Right forelimb (tissue), 1 donor: Measurements from ENCODE around the gene PTRH2.

Experiments used
- DNase-seq: peaks from one replicate; pipeline ENCODE4 v3.0.0-alpha.2; 2018

The PTRH2 gene

DNA sequence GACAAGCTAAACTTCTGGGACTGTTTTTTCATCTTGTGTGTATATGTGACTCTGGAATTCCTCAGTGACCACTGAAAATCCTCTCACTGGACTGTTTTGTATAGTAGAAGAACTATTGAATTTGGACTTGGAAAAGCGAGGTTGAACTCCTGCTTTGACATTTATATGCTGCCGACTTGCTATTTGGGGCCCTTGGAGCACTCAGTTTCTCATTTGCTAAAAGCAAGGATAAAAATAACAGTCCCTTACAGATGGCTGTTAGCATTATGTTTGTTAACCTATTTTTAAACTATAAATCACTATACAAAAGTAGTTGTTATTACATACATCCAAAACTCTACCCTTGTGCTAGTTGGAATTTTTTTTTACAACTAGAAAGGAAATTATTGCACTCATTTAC lies 9.2 kb upstream of the PTRH2 start:
- no peak for DNase-seq

DNA sequence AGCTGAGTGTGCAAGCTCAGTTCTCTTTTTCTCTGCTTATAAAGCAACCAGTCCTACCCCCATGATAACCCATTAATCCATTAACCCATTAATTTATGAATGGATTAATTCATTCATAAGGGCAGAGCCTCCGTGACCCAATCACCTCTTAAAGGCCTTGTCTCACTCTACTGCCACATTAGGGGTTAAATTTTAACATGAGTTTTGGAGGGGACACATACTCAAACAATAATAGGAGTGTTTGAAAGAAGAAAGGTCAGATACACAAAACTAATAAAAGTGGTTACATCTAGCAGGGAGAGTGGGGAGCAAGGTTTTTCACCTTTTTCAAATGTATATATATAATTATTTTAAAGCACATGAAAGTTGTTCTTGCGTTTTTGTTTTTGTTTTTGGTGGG lies 7.0 kb upstream of the PTRH2 start:
- no peak for DNase-seq

DNA sequence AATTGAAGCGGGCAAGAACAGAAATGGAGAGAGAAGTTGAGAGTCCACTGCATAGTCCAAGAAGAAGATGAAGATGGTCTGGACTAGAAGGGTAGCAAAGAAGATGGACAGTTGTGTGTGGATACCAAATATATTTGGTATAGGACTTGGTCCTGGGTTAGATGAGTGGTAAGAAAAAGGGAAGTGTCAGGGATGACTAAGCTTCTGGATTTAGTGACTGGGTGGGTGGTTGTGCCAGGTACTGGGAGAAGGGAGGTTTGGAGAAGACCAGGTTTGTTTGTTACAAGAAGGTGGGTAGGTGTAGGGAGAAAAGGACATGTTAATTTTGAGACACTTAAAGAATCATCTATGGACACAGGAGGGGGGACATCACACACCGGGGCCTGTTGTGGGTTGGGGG lies 5.6 kb upstream of the PTRH2 start:
- no peak for DNase-seq

DNA sequence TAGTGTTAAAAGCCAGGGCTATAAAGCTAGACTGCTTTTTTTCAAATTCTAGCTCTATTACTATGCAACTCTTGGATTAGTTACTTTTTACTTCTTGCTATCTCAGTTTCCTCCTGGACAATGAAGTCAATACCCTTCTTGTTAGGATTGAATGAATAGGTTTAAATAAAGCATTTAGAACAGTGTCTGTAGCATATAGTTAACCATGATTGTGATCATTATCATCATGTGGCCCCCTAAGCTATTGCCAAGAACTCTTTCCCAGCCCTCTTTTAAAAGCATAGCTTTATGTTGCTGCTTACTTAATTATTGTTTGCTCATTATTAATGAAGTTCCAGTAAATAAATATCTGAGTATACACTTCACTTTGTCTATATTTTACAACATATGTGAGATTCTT lies 4.7 kb upstream of the PTRH2 start:
- no peak for DNase-seq

DNA sequence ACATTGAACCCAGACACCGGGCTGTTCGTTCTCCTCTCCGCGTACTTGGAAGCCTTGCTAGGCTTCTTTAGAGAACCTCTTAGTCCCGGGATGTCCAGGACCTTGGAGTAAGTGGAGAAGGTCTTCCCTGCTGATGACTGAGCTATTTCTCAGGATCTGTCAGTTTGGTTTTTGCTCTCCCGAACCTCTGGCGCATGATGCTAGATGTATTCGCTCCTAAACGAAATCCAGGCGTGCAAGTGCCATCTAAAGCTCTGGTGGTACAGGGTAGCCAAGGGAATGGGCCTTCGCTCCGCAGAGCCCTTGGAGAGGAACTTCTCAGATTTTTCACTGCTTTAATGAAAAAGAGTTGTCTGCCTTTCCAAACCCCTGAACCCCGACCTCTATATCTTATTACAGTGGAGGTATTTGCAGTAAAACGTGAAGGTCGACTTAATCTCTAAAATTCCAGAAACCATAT lies 771 bp upstream of the PTRH2 start:
- DNase-seq, result no peak

DNA sequence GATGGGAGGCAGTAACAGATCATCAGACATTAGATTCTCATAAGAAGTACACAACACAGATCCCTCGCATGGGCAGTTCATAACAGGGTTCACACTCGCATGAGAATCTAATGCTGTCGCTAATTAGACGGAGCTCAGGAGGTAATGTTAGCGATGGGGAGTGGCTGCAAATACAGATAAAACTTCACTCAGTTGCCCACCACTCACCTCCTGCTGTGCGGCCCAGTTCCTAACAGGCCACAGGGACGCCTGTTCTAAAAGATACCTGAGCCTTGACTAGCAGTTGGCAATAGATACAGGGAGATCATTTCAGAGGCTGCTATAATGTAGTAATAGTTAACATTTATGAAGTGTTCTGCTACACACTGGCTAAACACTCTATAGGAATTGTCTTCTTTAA lies 4.9 kb downstream of the PTRH2 start:
- no peak for DNase-seq

DNA sequence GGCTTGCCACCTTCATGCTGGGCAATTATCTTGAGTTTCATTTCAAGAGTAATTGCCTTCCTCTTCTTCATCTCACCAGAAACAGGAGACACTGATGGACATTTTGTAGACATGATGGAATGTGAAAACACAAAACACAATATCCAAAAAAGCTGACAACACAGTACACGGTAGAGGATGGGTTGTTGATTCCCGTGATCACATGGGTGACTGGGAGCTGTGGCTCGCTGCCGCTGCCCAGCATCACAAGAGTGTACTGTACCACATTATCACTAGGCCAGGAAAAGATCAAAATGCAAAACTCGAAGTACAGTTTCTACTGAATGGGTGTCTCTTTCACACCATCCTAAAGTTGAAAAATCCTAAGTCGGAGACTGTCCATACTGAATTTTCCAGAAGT lies 7.4 kb downstream of the PTRH2 start:
- DNase-seq, result no peak

DNA sequence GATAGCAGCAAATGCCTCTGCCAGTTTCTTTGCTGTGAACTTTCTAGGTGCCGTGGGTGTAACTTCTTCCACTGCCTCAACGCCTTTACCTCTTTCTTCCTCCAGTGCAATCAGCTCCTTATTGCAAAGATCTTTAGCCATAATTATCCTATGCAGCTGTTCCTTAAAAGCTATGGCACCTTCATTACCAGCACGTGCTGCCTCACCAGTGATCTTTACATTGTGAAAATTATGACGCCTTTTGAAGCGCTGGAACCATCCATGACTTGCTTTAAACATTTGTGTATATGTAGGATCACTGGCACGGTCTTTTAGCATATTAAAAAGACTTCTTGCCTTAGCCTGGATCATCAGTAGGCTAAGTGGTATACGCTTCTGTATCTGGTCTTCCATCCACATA lies 8.0 kb downstream of the PTRH2 start:
- DNase-seq, result no peak

DNA sequence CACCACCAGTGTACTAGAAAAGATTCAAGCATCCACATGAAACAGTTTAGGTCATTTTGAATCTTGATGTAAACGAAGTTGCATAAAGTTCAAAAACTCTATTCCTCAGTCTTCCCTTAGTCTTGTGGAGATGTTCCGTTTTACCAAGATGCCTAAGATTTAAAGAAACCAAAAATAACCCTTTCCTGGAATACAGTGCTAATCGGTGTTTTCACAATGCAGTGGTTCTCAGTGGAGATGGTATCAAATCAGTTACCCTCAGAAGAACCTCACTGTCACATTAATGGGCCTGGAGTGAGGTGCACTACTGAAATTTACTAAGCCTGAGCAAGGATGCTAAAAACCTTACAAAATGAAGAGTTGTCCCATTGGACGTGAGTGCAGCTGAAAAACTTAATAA lies 9.1 kb downstream of the PTRH2 start:
- DNase-seq, result no peak

DNA sequence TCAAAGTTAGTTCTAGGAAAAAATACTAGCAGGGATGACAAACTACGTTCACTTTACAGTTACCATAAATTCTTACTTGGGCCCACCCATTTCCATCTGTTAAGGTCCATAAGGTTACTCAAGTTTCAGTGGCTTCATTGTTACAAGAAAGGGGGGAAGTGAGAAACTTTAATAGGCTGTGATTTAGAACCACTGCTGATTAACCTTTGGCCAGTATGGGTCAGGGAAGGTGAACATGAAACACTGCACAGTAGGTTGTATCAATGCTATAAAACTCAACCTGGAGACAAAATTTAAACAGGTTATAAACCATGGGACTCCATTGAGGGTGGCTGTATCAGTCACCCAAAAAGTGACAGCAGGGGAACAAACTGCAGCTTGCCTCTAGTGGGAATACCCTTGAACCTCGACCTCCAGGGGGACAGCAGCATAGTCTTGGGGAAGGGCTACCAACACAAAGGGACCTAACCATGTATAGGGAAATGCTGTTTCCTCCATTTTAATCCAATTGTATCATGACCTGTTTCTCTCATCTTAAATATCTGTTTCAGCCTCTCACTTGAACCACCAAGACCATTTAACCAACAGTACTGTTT lies 10.4 kb downstream of the PTRH2 start:
- no peak for DNase-seq

DNA sequence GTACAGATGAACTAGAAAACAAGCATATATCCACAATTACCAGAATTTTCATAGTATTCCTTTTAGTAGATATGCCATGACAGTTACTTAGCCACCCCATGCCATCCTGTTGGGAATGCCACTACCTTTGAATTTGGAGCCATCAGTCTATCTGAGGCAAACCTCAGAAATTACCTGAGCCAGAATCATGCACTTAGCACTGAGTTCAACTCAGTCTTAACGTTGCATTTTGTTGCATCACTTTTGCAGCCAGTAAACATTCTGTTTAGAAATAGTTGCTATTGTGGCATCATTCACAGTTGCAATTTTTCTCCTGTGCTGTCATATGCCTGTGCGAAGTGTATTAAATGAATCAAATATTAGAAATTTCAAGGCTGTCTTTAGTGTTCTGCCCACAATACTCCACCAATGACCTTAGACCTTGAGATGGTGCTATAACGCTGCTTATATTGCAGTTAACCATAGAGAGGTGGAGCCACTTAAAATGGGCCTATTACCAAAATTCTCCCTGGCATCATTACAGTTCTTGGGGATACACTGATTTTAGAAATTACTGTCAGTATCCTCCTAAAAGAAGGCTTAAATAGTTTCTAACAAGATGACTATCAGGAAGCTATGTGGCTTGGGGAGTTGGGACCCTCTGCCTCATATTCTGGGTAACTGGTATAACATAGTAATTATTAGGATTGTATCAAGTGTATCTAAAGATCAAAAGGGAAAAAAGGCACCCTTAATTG lies 11.1 kb downstream of the PTRH2 start:
- DNase-seq, result no peak

DNA sequence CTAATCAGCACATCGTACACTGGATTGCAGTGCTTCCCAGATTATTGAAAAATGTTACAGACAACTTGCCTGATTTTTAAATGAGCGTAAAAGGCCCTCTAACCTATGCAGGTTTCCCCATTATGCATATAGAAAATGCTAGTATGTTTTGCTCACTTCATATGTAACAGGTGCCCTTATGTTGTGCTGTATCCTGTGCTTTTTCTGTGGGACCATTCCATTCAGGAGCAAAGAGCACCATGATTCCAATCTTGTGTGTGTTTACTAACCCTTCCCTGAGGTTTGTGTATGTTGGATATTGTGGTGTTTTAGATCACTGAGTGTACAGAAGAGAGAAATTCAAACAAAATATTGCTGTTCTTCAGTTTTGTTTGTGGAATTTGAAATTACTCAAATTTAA lies 12.9 kb downstream of the PTRH2 start:
- no peak for DNase-seq

DNA sequence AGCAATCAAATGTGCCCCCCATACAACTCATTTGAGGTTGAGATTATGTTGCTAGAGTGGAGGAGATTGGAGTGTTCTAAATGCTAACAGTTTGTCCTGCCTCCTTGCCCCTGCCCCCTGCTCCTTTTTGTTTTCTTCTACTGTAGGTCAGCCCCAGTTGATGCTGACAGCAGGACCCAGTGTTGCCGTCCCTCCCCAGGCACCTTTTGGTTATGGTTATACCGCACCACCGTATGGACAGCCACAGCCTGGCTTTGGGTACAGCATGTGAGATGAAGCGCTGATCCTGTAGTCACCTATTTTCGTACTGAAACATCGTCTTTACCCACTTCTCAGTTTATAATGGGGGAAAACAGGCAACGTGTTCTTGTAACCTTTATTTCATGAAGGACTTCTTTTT lies 13.6 kb downstream of the PTRH2 start:
- no peak for DNase-seq

DNA sequence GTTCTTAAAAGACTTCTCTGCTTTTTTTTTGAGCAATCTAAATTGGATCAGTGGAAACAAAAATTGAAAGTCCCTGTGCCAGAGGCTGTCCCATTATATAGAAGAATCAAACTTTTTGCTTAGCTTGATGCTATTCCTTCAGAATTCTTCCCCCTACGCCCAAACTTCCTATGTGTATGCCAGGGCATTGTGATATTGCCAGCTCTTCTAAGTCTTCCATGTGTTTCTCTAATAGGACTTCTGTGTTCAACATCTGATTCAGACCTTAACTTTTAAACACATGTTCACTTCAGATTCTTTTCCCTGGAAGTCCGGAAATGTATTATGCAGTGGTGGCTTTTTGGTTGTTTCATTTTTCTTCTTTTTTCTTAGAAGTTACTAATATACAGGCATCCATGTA lies 18.7 kb downstream of the PTRH2 start:
- no peak for DNase-seq

DNA sequence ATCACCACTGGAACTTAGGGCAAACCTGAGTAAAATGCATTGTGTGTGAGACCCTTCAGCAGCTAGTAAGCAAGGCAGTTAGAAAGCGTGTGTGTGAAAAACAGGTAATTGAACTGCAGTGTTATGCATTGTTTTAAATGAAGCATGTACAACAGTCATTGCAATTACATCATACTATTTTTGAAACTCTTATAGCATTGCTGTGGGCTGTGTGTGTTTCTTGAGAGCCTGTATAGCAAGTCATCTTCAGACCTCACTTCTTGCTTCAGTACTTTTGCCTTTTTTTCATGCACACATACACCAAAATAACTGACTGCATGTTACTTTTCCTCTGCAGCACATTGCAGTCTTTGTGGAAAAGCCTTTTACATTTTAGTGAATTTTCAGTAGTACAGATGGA lies 19.2 kb downstream of the PTRH2 start:
- no peak for DNase-seq

DNA sequence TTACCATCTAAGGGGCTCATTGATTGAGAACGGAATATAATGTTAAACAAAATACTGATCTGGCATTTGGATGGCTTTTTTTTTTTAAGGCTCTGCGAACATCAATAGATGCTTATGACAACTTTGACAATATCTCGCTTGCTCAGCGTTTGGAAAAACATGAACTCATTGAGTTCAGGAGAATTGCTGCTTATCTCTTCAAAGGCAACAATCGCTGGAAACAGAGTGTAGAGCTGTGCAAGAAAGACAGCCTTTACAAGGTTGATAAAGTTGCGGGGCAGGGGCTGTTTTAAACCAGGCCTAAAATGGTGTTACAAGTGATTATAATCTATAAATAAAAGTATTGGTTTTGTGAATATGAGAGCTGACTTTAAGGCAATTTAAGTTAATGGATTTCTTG lies 22.3 kb downstream of the PTRH2 start:
- DNase-seq, result no peak

DNA sequence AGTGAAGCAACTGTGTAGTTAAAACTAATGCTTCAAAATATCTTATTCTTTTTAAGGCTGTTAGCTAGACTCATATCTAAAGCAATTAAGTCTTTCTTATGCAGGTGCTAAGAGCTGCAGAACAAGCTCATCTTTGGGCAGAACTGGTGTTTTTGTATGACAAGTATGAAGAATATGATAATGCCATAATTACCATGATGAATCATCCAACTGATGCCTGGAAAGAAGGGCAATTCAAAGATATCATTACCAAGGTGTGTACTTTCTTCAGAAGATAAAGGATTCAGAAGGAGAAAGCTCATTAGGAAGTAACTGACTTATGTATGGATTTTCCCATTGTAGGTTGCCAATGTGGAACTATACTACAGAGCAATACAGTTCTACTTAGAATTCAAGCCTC lies 23.9 kb downstream of the PTRH2 start:
- DNase-seq, result no peak

DNA sequence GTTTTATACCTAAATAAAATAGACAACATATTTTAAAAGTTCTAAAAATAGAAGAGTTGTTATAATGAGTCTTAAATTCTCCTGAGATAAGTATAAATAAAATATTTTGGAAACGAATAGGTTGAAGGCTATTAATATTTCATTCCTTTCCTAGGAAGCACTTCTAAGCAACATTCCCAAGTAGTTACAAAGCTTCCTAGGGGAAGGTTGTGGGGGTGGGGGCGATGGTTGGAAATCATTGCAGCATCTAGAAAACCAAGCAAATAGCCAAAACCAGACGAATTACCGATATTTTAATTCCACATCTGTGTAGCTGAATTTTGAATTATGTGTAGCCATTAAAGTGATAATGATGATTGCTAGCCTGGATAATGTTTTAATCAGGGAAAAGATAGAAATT lies 26.9 kb downstream of the PTRH2 start:
- no peak for DNase-seq

DNA sequence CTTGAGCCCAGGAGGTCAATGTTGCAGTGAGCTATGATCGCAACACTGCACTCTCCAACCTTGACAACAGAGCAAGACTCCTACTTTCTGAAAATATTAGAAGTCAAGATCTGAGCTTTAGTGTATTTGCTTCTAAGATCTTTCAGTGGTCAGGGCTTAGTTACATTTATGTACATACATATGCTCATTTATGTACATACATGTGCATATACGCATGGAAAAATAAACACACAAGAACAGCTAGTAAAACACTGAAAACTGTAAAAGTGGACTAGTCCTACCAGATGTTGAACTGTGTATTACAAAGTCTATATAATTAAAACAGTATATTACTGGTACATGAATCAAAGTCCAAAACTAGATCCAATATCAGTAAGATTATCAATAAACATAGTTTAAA lies 28.3 kb downstream of the PTRH2 start:
- no peak for DNase-seq

DNA sequence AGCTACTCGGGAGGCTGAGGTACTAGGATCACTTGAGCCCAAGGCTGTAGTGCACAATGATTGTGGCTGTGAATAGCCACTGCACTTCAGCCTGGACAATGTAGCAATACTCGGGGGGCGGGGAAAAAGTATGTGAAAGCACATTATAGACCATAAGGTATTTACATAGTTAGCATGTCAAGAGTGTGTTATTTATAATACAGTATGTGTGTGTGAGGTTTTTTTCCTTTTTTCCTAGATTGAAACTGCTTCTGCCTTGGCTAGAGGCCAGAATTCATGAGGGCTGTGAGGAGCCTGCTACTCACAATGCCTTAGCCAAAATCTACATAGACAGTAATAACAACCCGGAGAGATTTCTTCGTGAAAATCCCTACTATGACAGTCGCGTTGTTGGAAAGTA lies 30.5 kb downstream of the PTRH2 start:
- DNase-seq, result no peak

DNA sequence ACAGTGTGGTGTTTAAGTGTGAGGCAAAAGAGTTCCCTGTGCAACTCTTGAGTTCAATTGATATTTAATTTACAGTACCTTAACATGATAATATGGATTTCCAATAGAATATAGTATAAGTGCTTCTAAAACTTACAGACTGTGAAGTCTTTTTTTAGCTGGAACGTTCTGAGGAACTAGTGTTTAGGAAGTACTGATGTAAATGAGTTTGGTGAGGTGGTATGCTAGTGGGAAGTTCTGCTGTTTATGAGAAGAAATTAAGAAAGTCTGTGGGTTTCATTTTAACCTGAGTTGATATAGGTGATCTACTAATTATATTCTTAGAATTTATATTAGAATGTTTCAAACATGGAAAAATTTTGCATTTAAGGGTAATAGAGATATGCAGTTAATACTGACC lies 32.0 kb downstream of the PTRH2 start:
- DNase-seq, result no peak

DNA sequence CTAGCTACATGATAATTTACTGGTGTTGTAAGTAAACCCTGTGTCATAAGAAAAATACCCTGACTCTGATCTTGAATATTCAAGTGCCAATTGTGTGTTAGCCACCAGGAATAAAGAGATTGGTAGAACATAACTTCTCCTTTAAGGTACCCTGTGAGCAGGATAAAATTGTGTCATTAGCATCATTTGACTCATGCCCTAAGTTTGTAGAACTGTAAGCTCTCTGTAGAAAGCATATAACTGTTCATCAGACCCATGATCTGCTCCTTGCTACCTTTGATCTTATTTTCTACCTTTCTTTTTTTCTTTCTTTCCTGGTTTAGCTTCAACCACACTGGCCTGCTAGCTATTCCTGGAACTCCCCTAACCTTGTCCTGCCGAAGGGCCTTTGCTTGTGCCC lies 35.8 kb downstream of the PTRH2 start:
- DNase-seq, result no peak

DNA sequence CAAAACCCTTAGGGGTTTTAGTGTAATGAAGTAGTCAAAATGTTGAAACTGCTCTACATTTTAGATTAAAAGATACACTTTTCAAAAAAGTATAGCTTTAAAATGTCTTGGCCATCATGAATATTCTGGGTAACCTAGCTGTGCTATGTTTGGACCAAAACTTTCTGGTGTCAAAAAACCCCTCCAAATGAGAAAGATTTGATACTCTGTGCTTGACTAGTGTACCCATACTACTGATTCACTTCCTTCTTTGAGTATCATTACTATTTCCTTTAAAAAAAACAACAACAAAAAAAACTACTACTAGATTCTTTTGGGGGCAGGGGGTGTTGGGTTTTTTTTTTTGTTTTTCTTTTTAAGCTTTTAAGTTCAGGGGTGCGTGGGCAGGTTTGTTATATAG lies 37.3 kb downstream of the PTRH2 start:
- no peak for DNase-seq

DNA sequence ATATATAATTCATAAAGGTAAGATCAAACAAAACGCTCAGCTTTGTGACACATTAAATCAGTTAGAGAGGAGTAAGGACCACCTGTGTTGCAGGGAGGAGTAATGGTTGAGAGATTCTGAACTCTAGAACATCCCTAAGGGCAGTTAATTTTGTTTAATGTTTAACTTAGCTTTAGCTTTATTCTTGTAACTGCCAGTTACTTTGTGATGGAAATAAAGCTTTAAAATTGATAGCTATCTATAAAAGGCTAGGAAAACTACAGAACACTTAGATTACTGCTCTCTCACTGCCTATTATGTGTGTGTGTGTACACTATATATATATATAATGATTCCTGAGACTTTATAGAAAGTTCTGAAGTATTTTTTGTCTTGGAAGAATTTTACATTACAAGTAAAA lies 37.8 kb downstream of the PTRH2 start:
- DNase-seq, result no peak

DNA sequence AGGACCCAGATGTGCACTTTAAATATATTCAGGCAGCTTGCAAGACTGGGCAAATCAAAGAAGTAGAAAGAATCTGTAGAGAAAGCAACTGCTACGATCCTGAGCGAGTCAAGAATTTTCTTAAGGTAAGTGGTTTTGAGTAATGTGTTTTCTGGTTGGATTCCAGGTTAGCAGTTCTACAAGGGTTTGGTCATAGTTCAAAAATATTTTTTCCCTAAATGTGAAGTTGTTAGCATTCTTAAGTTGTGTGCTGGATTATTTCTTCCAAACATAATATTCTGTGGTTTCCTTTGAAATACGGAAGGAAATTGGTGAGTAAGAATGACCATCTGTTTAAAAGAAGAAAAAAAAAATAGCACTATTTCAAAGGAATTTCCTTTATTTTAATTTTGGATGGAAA lies 38.4 kb downstream of the PTRH2 start:
- DNase-seq, result no peak
